ENCODE measurements around the gene ZNF229. TPM values are rescaled to one million over a fixed set of nuclear protein-coding genes. Genes with fewer than 3 reads are reported as not detected.
"Not testable (repeated sequence)": the region's sequence is repeated elsewhere in the genome, so short reads cannot be mapped to it uniquely, and the experiment has no call there.

Gene ZNF229
- total RNA-seq, 1 experiment from 2014 or later: 6.2 TPM

GRCh38 chr19:44476559-44477408, 28.5 kb upstream of the ZNF229 start:
- POLR2A ChIA-PET (ENCODE audit: unreplicated experiment): no interaction called here
- no peaks in the 10 kb centered on the region for H3K79me2 ChIP-seq (ENCODE audit: low read length)
- H3K27me3 ChIP-seq (ENCODE audit: low read length): no peaks in the 10 kb centered on the region
- no peaks in the 10 kb centered on the region for H3F3A ChIP-seq (ENCODE audit: low read length, unreplicated experiment)
- BruUV-seq (replicated peaks): no TSS peak
- H3K4me2 ChIP-seq (ENCODE audit: low read length): no peak overlapping the region
- H4K20me1 ChIP-seq (ENCODE audit: low read length): no peaks in the 10 kb centered on the region
- H3K9me2 ChIP-seq (replicated peaks; ENCODE audit: low read length): no peaks in the 10 kb centered on the region
- H2AFZ ChIP-seq (ENCODE audit: low read length): no peak overlapping the region
- TF ChIP-seq CTCF (conservative IDR thresholded peaks at IDR 0.05; ENCODE audit: low read depth, low read length): no peak
- no peak for TF ChIP-seq EZH2phosphoT487 (IDR thresholded peaks at IDR 0.05; ENCODE audit: borderline replicate concordance, low read length)
- TF ChIP-seq EZH2 (IDR thresholded peaks at IDR 0.05; ENCODE audit: low read length, unreplicated experiment): no peak
- peaks cover 70% of the 10 kb centered on the region for H3K9me3 ChIP-seq (ENCODE audit: low read length)
- intact Hi-C loops (cut with micrococcal nuclease): no loop called here
- ATAC-seq (no peak), DNase-seq (peak; percentile 7)
- no peak overlapping the region for H3K9ac ChIP-seq (ENCODE audit: low read length)
- no peaks in the 10 kb centered on the region for H3K4me1 ChIP-seq (ENCODE audit: insufficient read depth, low read length)
- H3K27ac ChIP-seq (ENCODE audit: low read length): no peak overlapping the region
- CTCF ChIA-PET: no interaction called here
- H3K36me3 ChIP-seq (ENCODE audit: low read depth, low read length): peaks cover 71% of the 10 kb centered on the region
- H3K4me3 ChIP-seq (ENCODE audit: low read length): no peak overlapping the region; the same call in 1 of the 2 replicates

- H3K36me3 ChIP-seq (ENCODE audit: low read depth, low read length); ATAC-seq; H3K4me1 ChIP-seq (ENCODE audit: insufficient read depth, low read length); H3K9me2 ChIP-seq (replicated peaks; ENCODE audit: low read length); CTCF ChIA-PET; intact Hi-C loops (cut with micrococcal nuclease); H2AFZ ChIP-seq (ENCODE audit: low read length); H4K20me1 ChIP-seq (ENCODE audit: low read length); H3K4me3 ChIP-seq (ENCODE audit: low read length); H3K27me3 ChIP-seq (ENCODE audit: low read length); H3K79me2 ChIP-seq (ENCODE audit: low read length); H3K9ac ChIP-seq (ENCODE audit: low read length); DNase-seq; H3K4me2 ChIP-seq (ENCODE audit: low read length); H3K27ac ChIP-seq (ENCODE audit: low read length); H3F3A ChIP-seq (ENCODE audit: low read length, unreplicated experiment); BruUV-seq (replicated peaks); POLR2A ChIA-PET (ENCODE audit: unreplicated experiment): not testable (repeated sequence)
- H3K9me3 ChIP-seq (ENCODE audit: low read length): peaks cover 10% of the 10 kb centered on the region; the same call in 1 of the 2 replicates
Observed at GRCh38 chr19:44468730-44469129, 20.5 kb upstream of the ZNF229 start.

GRCh38 chr19:44462600-44463286, 14.5 kb upstream of the ZNF229 start:
- H3K27me3 ChIP-seq (ENCODE audit: low read length); intact Hi-C loops (cut with micrococcal nuclease); H3K9ac ChIP-seq (ENCODE audit: low read length); CTCF ChIA-PET; H3K9me2 ChIP-seq (replicated peaks; ENCODE audit: low read length); H3K79me2 ChIP-seq (ENCODE audit: low read length); DNase-seq; BruUV-seq (replicated peaks); H3F3A ChIP-seq (ENCODE audit: low read length, unreplicated experiment); H3K4me3 ChIP-seq (ENCODE audit: low read length); H3K36me3 ChIP-seq (ENCODE audit: low read depth, low read length); H2AFZ ChIP-seq (ENCODE audit: low read length); H3K9me3 ChIP-seq (ENCODE audit: low read length); H3K4me2 ChIP-seq (ENCODE audit: low read length); H3K27ac ChIP-seq (ENCODE audit: low read length); H3K4me1 ChIP-seq (ENCODE audit: insufficient read depth, low read length); POLR2A ChIA-PET (ENCODE audit: unreplicated experiment); H4K20me1 ChIP-seq (ENCODE audit: low read length); ATAC-seq: not testable (repeated sequence)

- CTCF ChIA-PET; H3K27ac ChIP-seq (ENCODE audit: low read length); H3K9me2 ChIP-seq (replicated peaks; ENCODE audit: low read length); H3K4me2 ChIP-seq (ENCODE audit: low read length); H3F3A ChIP-seq (ENCODE audit: low read length, unreplicated experiment); H3K4me1 ChIP-seq (ENCODE audit: insufficient read depth, low read length); H3K9me3 ChIP-seq (ENCODE audit: low read length); H3K36me3 ChIP-seq (ENCODE audit: low read depth, low read length); H3K79me2 ChIP-seq (ENCODE audit: low read length); BruUV-seq (replicated peaks); H3K9ac ChIP-seq (ENCODE audit: low read length); intact Hi-C loops (cut with micrococcal nuclease); H4K20me1 ChIP-seq (ENCODE audit: low read length); H3K27me3 ChIP-seq (ENCODE audit: low read length); DNase-seq; H3K4me3 ChIP-seq (ENCODE audit: low read length); POLR2A ChIA-PET (ENCODE audit: unreplicated experiment); H2AFZ ChIP-seq (ENCODE audit: low read length); ATAC-seq: not testable (repeated sequence)
Observed at GRCh38 chr19:44456016-44456415, 7.7 kb upstream of the ZNF229 start.
